Right renal cortex interstitium (tissue), 3 donors: Measurements from ENCODE around the gene SV2A. TPM values are rescaled to one million over a fixed set of nuclear protein-coding genes. Genes with fewer than 3 reads are reported as not detected.

ENCODE experiments used
- DNase-seq, 3 donors: peaks; one replicate each; pipeline ENCODE4 v3.0.0-alpha.2; 2013; ENCODE audit warnings: low read depth in 3 of 3, low spot score in 2 of 3
- polyA plus RNA-seq, 3 donors: library from polyadenylated mRNA; unstranded; fragments of 120-200 nt; gene quantifications; one replicate each; pipeline ENCODE4 v1.2.1, GENCODE V29; 2013; ENCODE audit not compliant: insufficient read length in 3 of 3

The SV2A gene
- polyA plus RNA-seq, 3 donors: 7.7 to 9.0 (median 8.4) TPM

DNA sequence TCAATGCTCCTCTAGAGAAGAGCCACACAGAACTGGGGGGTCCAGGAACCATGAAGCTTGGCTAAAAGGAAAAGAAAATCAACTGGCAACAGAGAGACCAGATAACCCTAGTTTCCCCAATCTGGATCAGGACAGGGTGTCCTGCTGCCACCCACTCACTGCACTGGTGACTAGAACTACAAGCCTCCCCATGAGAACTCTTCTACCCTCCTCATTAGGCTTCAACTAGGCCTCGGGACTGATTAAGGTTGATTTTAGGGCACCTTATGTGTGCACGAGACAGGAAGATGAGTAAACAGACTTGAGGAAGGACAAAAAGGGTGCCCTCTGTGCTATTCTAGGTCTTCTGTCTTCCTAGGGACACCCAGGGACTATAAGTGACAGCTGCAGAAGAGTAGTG is 12.2 kb upstream of the SV2A start:
- DNase-seq: no peak

DNA sequence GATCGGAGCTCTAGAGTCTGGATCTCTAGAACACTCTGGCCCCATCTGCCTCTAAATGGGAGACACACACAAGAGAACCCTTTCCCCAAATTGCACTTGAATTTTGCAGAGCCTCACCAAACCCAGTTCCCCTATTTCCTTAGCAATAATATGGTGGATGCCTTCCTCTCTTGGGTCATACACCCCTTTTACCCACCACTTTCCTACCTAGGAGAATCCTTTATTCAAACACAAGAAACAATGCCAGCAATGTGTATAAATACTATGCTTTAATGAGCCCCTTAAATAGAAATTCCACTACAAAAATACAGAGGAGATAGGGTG is 10.7 kb upstream of the SV2A start:
- no peak for DNase-seq

DNA sequence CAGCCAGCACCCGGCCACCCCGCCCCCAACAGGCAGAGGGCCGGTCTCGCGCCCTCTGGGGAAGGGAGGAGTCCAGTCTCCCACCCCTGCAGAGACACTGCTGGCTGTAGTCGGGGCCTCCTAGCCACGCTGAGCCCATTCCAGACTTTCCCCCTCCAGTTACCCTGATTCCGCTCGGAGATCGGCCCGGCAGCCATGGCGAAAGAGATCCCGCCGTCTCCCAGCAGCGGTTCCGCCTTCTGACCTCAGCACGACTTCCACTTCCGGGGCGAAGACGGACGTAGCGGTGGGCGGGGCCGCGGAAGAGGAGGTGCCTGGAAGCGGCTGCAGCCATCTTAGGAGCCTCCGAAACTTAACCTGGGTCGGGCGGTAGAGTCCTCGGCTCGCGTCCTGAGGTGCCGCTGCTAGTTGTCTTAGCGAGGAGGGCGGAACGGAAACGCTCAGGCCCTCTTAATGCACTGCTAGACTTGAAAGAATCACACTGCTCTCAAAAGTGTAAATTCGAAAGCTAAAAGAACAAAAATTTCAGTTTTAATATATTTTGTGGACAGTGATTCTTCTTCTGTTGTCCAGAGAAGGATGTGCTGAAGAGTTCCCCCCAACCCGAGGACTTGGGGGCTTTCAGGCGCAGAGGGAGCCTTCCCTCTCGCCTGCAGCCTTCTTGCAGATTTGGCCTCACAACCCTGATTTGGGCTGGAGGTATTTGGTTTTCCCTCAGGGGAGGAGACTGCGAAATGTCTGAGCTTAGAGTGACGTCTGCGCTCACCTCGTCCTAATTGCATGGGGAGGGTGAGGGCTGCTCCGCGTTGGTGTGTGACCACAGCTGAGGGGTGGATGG is 10.1 kb upstream of the SV2A start, which contains the start of gene SF3B4:
TSS of gene SF3B4 (minus strand) at position 241 of the 838 bp plus-strand sequence. CDS start at position 197, 44 bp downstream.
- peak; percentile 84 to 89 (median 87) for DNase-seq

DNA sequence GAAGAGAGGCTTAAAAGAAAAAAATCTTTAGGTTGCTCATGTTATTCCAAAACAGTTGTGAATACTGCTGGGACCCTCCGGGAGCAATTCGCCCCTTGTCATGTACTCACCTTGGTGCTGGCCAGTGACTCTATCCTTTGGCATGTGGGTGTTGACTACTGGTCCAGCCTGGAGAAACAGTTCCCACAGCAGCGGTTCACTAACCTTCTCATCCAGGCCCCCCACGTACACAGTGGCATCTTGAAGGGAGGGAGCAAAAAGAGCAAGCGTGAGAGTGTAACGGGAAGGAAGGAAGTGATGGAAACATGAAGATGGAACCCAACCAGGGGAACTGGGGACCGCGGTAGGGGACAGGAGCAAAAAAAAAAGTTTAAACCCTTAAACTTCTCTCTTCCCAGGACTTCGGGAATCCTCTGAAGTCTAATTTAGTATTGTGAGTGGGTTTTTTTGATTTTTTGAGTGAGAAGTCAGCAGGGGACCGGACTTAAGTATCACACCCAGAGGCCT is 9.5 kb upstream of the SV2A start:
- no peak for DNase-seq

DNA sequence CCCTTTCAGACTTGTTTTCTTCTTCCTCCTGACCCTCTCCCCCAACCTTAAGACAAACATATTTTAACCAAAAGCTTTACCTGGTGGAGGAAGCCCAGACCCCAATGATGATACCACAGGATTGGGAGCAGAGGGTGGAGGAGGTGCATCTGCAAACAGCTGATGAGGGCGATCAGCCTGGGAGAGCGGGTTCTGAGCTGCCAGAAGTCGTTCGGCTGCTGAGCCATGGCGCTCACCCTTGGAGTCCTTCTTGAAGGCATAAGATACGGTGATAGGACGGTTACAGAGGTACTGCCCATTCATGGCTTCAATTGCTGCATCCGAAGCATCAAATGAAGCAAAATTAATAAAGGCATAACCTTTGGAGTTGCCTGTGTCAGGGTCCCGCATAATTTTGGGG is 8.7 kb upstream of the SV2A start:
- no peak for DNase-seq

DNA sequence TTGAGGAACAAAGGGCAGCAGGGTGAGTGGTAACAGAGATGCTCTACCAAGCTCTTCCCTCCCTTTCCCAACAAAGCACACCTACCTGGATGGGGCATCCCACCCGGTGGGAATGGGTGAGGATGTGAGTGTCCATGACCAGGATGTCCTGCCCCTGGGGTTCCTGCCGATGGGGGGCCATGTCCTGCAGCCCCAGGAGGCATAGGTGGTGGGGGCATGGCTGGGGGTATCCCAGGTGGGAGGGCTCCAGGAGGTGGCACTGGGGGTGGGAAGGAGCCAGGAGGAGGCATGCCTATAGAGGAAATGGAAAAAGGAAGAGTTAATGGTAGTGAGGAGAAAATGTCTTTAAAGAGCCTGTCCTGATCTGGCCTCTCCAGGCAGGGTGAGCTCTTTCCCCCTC is 8.1 kb upstream of the SV2A start:
- no peak for DNase-seq

DNA sequence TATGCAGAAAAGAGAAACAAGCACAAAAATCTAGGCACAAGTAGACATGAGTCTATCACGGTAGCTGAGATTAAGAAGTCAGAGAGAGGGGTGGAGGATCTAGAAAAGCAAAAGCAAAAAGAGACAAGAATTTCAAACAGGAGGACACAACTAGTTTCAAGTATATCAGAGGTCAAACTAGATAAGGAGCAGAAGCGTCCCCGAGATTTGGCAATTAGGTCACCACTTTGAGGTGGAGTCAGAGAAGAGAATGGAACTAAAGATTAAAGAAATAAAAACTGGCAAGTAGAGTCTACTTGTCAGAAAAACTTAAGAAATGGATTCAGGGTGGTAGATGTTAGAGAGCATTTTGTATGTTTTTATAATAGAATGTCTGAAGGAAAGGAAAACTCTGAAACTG is 7.7 kb upstream of the SV2A start:
- no peak for DNase-seq

DNA sequence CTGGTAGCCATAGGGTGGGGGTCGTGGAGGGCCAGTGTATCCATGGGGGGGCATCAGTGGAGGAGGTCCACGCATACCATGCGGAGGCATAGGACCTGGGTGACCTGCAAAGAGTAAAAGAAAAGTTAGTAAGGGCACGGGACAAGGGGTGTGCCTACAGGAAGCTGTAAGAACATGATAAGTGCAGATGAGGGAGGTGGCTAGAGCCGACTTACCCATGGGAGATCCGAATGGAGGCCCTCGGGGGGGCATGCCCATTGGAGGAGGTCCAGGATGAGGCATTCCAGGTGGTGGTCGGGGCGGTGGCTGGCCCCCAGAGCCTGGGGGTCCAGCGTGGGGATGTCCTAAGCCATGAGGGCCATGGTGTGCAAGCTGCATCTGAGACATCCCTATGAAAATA is 6.0 kb upstream of the SV2A start:
- DNase-seq: no peak

DNA sequence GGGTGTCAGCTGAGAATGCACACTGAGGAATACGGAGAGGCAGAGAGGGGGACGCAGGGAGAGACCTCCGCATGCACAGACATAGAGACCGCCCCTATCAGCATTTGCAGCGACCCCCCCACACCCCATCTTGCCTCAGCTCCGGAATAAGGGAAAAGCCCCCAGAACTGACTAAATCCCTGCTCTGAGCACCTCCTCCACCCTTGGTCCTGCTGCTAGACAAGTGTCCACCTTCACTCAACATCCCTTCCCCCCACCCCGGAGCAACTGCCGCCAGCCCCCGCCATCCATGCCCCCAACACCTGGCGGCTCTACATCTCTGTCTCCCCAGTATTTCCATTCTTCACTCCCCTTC is 769 bp downstream of the SV2A start:
- DNase-seq: no peak

DNA sequence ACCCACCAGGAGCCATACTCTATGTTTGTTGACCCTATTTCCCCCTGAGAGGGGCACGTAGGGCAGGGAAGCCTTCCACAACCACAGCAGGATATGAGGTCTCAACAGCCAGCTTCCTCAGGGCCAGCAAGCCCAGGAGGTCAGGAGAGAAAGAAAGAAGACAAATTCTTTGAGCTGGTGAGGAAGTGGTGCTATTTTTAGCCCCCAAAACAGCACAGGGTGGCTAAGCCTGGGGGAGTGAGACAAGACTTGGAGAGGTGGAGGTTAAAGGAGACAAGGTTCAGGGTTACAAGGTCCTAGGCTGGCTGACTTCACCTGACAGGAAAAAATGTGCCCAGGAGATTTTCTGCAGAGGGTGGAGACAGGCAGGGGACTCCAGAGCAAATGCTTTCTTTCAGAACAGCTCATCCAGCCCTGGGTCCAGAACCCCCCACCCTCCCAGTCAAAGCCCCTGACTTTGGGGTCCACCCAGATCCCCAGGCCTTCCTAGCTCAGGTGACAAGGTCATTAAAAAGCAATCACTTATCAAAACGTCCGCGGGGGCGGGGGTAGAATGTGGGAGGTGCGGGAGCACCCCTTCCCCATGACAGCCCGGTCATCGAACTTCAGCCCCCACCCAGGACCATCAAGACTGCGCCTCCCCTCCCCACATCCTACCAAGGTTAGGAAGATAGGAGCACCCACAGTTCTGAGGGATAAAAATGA is 1.3 kb downstream of the SV2A start:
- DNase-seq: no peak

DNA sequence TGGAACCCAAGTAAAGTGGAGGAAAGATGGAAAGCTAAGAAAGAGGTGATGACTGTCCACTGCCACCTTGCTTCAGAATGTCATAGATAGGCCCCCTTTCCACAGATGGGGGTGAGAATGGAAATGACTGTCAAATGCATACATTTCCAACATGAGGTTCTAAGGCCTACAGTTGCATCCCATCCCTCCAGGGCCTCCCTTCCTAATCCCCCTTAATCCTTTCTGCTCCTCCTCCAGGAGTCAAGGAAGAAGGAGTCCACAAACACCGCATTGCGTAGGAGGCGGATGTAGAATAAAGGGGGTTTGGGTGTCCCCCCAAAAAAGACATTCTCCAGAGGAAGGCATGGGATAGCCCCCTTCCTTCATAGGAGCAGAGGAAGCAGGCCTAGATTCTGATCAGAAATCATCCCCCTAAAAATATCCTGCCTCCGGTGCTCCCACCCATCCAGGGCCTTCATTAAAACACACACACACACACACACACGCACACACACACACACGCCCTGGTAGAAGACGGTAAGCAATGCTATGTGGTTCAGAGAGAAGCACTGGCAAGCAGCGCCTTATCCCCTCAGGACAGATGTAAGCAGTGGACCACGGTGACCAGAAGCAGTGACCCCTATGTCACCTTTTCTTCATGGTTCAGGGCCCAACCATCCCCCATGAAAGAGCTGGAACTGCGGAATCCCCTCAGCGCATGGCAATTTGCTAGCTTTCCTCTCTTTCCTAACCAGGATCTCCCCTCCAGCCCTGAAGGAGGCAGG is 2.0 kb downstream of the SV2A start:
- DNase-seq: no peak

DNA sequence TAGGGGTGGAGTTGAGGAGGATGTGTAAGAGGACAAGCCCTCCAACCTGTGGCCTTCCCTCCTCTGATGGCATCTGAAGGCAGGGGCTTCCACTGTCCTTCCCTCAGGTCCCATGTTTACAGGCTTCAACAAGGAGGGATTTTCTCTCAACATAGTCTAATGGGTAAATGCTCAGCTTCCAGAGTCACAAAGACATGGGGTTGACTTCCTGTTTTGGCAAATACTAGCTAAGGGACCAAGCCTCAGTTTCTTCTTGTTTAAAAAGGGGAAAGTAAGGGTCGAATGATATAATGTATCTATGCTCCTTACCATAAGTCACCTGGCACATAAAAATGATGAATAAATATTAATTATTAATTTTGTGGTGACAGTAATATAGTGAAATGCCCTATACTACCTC is 3.1 kb downstream of the SV2A start:
- DNase-seq: no peak

DNA sequence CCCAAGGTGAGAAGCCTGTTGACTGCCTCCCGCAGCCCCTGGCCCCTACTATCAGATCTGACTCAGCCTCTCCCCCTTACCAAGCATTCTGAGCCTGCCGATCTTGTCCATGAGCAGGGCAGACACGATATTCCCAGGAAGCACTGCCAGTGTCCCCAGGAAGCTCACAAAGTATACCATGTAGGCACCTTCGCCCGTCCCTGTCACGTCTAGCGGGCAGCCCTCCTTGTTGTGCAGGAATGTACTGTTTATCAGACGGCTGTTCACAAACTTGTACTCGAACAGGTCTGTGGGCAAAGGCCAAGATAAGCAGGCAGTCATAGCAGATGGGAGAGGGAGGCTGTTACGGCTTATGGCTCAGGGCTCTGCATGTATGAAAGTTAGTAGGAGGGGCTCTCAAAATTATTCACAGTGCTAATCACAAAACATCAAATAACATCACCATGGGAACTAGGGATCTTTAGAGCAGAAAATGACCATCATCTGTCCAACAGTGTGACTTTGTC is 11.0 kb downstream of the SV2A start:
- no peak for DNase-seq

DNA sequence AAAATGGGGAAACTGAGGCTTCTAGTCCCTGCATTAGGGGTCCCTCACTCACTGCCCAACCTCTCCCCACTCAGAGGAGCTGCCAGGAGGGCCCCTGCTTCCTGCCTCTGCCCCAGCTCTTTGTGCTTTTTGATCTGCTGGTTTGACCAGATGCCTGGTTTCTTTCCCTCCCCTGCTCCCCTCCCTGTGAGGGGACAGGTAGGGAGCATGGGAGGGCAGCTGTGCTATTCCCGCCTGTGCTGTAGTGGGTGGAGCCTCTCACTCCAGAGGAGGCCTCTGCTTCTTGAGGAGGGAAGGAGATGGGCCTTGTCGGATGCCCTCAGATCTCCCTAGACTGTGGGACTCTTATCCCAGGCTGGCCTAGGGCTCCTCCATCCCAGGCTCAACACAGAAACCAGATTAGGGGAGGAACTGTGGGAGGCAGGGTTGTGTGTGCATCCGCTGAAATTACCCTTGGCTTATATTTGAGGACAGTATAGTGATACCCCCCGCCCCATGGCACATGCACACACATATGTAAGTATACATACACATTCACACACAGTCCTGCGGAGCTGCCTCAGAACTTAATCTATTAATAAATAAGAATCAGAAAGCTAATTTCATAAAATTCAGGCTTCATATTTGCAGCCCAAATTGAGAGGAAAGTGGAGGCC is 13.7 kb downstream of the SV2A start:
- no peak for DNase-seq

DNA sequence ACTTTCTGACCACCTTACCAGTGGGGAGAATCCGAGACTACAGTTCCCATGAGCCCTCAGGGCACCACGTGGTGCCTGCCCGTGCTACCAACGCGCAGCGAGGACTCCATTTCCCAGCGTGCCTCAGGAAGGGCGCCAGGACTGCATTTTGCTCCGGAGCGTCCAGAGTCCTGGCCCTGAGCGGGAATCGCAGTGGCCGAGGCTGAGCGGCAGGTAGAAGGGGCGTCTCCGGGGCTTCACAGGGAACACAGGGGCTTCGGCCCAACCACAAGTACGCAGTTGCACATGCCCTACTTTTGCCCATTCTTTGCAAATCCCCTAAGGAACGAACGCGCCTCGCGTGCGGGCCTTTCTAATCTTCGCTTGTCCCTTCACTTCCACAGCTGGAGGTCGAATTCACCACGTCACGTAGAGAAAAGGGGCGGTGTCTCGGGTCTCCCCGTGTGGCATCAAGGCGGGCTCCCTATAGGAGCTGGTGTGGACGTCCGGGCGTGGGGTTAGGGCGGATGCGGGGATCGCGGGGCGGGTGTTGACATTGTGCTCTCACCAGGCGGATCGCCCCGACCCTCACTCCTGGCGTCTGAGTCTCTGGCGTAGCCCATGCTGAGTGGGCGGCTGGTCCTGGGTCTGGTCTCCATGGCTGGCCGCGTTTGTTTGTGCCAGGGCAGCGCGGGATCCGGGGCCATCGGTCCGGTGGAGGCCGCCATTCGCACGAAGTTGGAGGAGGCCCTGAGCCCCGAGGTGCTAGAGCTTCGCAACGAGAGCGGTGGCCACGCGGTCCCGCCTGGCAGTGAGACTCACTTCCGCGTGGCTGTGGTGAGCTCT is 18.0 kb downstream of the SV2A start, which contains the start of gene BOLA1:
TSS of gene BOLA1 (plus strand) at position 109 of the 825 bp plus-strand sequence. CDS start at position 601, 492 bp downstream.
- DNase-seq: peak; percentile 84 to 89 (median 88)

DNA sequence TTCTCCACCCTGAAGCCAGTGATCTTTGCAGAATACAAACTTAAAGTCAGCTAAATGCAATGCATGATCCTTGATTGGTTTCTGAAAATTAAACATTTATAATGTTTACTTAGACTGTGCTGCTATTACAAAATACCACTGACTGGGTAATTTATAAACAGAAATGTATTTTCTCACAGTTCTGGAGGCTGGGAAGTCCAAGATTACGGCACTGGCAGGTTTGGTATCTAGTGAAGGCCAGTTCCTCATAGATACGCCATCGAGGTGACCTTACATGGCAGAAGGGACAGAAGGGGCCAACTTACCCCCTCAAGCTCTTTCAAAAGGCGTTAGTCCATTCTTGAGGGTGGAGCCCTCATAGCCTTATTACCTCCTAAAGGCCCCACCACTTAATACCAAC is 21.1 kb downstream of the SV2A start:
- DNase-seq: no peak

DNA sequence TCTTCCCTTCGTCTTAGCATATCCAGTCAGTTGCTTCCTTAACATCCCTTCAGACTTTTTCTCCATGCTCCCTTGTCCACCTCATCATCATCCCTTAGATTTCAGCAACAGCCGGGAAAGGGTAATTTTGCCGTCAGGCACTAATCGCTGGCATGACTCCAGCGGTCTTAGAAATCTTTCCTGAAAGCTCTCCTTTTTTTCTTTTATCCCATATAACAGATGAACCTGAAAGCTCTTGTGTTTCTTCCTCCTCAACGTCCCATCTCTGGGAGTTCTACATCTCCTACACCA is 28.7 kb downstream of the SV2A start:
- no peak for DNase-seq

DNA sequence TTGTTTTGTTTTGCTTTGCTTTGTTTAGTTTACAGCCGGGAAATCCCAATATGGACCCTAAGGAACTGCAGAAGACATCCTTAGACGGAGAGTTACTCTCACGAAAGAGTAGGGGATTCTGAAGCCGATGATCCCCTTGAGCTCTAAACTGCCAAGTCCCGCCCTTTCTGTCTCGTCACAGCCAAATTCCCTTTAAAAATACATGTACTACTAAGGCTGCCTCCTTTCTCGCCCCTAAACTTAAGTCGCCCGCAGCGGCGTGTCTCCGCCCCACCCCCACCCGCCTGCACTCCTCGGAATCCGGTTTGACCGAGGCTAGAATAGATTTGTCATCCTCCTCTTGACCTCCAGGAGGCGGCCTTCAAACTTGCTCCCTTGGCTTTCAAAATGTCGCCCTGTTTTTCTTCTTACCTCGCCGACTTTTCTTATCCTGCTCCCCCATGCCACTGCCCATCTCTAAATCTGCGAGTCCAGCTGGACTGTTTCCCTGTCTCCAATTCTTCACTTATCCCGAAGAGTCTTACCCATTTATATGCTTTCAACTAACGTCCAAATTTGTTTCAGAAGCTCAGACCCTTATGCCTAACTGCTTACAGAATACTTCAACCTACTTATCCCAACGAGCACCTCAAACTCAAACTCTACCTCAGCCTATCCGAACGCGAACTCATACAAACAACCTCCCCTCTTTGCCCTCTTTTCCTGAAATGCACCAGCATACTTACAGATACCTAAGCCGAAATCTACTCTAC is 29.2 kb downstream of the SV2A start:
- peak; percentile 86 to 89 (median 88) for DNase-seq
